GM21528 (cell line): Measurements from ENCODE around the gene ASTN2.
"Not testable (repeated sequence)": the region's sequence is repeated elsewhere in the genome, so short reads cannot be mapped to it uniquely, and the experiment has no call there.

ENCODE experiments used
- ATAC-seq: cut with Tn5 transposase; IDR thresholded peaks from one replicate; pipeline ENCODE4 v1.9.1; 2021; ENCODE audit warnings: mild to moderate bottlenecking, moderate library complexity; ENCODE audit not compliant: unreplicated experiment, low FRiP score

Gene ASTN2

DNA sequence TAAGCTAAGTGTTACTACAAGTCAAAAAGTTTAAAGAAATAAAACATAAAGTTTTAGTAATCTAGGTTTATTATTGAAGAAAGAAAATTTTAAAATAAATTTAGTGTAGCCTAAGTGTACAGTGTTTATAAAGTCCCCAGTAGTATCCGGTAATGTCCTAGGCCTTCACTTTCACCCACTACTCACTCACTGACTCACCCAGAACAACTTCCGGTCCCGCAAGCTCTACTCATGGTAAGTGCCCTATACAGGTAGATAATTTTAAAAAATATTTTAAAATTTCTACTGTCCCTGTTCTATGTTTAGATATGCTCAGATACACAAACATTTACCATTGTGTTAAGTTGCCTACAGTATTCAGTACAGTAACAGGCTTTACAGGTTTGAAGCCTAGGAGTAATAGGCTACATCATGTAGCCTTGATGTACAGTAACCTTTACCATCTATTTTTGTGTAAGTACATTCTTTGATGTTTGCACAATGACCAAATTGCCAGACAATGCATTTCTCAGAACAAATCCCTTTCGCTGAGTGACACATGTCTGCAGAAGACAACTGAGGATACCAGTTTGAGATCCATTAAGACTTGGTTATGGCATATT is 474.1 kb downstream of the ASTN2 start:
- no peak for ATAC-seq

GRCh38 chr9:116939614-116940013 is 475.2 kb downstream of the ASTN2 start:
- ATAC-seq = no peak

GRCh38 chr9:116939161-116939560 is 475.7 kb downstream of the ASTN2 start:
- no peak for ATAC-seq

DNA sequence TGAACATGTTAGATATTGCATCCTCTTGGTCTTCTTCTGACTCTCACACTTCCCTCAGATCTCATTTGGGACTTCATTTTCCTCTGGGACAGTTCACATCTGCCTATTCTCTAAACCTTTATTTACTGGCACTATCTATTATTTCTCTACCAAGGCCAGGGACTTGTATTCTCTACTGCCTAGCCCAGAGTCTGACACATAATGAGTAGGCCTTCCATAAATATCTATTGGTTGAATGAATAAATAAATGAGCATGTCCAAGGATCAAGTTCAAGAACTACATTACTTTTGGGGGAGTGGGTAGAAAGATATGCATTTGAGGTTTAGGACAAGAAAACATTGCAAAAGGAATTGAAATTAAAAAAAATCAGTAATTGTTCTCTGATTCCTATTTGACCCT is 477.5 kb downstream of the ASTN2 start:
- no peak for ATAC-seq

- ATAC-seq = no peak
Measured at GRCh38 chr9:116935149-116935897, 479.5 kb downstream of the ASTN2 start.

GRCh38 chr9:116934131-116934530 is 480.7 kb downstream of the ASTN2 start:
- ATAC-seq = no peak

DNA sequence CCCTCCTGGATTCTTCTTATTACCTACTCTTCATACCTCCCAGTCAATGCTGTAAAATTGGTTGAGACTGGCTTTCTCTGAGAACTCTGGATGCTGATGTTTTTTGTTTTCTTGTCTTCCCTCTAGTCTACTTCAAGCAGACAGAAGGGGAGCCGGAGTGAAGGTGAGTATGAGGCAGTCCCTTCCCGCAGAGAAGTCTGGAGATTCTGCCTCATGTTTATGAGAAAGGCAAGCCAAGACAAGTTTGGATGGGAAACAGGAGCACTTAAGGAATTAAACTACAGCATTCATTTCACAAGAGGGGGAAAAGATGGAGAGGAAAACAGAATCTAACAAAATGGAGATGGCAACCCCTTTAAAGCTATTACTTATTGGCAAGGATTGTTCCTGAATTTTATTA is 481.6 kb downstream of the ASTN2 start:
- no peak for ATAC-seq

GRCh38 chr9:116929621-116930020 is 485.2 kb downstream of the ASTN2 start:
- no peak for ATAC-seq

DNA sequence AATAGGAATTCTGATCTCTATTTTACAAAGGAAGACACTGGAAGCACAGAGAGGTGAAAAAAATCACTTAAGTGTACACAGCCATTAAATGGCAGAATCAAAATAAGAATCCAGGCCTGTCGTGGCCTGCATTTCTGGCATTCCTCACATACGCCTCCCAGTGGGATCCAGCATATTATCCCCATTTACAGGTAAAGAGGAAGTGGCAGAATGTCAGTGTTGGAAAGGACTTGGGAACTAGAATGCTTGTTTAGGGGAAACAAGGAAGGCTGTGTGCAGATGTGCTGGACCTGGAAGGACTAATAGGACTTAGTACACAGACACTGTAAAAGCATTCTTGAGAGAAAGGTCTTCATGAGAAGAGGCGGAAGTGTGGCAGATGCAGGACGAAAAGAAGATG is 486.0 kb downstream of the ASTN2 start:
- no peak for ATAC-seq

GRCh38 chr9:116928289-116928688 is 486.6 kb downstream of the ASTN2 start:
- ATAC-seq = no peak

- no peak for ATAC-seq
Measured at GRCh38 chr9:116927726-116928125, 487.1 kb downstream of the ASTN2 start.

GRCh38 chr9:116925121-116925520 is 489.7 kb downstream of the ASTN2 start:
- no peak for ATAC-seq

DNA sequence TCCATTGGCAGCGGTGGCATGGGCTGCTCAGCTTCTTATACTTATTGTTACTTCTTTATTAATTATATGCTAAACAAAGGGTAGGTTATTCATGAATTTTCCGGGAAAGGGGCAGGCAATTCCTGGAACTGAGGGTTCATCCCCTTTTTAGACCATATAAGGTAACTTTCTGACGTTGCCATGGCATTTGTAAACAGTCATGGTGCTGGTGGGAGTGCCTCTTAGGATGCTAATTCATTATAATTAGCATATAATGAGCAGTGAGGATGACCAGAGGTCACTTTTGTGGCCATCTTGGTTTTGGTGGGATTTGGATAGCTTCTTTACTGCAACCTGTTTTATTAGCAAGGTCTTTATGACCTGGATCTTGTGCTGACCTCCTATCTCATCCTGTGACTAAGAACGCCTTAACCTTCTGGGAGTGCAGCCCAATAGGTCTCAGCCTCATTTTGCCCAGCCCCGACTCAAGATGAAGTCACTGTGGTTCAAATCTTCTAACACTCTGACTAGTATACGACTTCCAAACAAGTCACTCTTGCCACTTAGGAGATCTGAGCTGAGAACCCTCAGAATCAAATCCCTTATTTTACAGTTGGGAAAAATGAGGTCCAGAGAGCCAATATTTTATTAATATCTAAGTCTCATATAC is 490.3 kb downstream of the ASTN2 start:
- no peak for ATAC-seq

- not testable (repeated sequence) for ATAC-seq
Measured at GRCh38 chr9:116917895-116918508, 496.9 kb downstream of the ASTN2 start.

DNA sequence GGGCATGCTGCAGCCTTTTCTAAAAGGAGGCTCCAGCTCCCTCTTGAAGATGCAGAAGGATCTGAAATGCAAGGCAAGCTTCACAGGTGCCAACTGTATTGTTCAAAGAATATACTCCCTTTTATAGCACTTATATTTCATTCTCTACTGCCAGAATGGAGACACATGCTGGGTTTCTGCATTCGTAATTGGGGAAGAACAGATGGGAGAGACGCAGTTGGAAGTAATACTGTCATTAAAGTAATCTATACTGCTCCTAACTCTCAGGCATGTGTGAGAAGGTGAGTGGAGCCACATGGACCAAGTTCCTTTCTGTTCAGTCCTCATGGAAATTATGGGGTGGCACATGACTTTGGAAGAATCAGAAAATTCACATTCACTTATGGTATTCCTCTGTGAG is 501.3 kb downstream of the ASTN2 start:
- no peak for ATAC-seq

GRCh38 chr9:116910201-116910600 is 504.7 kb downstream of the ASTN2 start:
- no peak for ATAC-seq

GRCh38 chr9:116907989-116908388 is 506.9 kb downstream of the ASTN2 start:
- no peak for ATAC-seq

DNA sequence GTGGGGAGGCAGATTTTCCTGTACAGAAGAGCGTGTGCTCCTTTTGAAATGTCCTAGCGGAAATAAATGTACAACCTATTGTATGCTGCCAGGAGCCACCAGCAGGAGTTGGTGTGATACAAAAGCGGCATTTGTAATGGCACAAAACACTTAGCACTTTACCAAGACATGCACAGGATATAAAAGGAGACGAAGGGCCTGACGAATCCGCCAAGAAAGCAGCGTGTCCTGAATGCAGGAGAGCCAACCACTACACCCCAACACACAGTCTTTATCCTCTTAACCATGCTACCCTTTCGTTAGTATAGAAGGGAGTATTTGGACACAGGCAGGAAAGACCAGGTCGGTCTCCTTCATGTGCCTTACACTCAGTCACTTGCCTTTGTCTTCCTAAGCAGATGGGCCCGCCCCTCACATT is 509.7 kb downstream of the ASTN2 start:
- ATAC-seq = no peak

DNA sequence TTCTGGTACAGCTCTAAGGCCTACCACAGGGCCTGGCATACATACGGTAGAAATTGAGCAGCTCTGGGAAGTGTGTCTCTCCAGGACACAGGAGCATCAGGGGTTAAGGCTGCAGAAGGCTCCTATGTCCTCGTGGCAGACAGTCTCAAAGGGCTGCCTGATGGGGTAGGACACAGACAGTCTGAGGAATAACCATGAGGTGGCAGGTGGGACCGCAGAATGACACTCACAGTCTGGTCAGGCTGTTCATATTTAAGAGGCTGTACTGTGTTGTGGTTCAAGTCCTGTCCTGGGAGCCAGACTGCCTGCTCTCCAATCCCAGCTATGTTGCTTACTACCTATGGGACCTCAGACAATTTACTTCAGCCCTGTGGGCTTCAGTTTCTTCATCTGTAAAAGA is 510.7 kb downstream of the ASTN2 start:
- no peak for ATAC-seq

GRCh38 chr9:116901260-116901659 is 513.6 kb downstream of the ASTN2 start:
- no peak for ATAC-seq

GRCh38 chr9:116900543-116900942 is 514.3 kb downstream of the ASTN2 start:
- ATAC-seq = no peak
